Raji (cell line): Measurements from ENCODE around the gene TAAR5.

ENCODE experiments used
- POLR2A ChIP-seq: IDR thresholded peaks from 2 replicates; pipeline ENCODE4 v1.6.1; 2011; ENCODE audit warnings: low read depth, low read length, control low read depth; ENCODE audit not compliant: insufficient read depth

Gene TAAR5

GRCh38 chr6:132589454-132589853 is at the start of gene TAAR5:
Gene TAAR5, minus strand, starts transcription at chr6:132589741. Its CDS starts 55 bp downstream, at chr6:132589686.
- TF ChIP-seq POLR2A = no peak

DNA sequence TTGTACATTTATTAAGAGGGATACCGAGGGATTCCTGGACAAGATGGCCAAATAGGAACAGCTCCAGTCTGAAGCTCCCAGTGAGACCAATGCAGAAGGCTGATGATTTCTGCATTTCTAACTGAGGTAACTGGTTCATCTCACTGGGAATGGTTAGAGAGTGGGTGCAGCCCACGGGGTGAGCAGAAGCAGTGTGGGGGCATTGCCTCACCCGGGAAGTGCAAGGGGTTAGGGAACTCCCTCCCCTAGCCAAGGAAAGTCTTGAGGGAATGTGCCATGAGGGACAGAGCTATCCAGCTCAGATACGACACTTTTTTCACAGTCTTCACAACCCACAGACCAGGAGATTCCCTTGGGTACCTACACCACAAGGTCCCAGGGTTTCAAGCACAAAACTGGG is 45.3 kb upstream of the TAAR5 start:
- no peak for TF ChIP-seq POLR2A

GRCh38 chr6:132633362-132633761 is 43.8 kb upstream of the TAAR5 start:
- TF ChIP-seq POLR2A = no peak

- no peak for TF ChIP-seq POLR2A
Measured at GRCh38 chr6:132624175-132624574, 34.6 kb upstream of the TAAR5 start, which contains the start of gene TAAR2. Gene TAAR2, minus strand, starts transcription at chr6:132624275. Its CDS starts 0 bp downstream, at chr6:132624275.

GRCh38 chr6:132623106-132623845 is 33.7 kb upstream of the TAAR5 start:
- TF ChIP-seq POLR2A = no peak

- TF ChIP-seq POLR2A = no peak
Measured at GRCh38 chr6:132616677-132617076, 27.1 kb upstream of the TAAR5 start.

GRCh38 chr6:132614554-132614953 is 25.0 kb upstream of the TAAR5 start:
- no peak for TF ChIP-seq POLR2A

- TF ChIP-seq POLR2A = no peak
Measured at GRCh38 chr6:132612449-132613108, 23.0 kb upstream of the TAAR5 start.

DNA sequence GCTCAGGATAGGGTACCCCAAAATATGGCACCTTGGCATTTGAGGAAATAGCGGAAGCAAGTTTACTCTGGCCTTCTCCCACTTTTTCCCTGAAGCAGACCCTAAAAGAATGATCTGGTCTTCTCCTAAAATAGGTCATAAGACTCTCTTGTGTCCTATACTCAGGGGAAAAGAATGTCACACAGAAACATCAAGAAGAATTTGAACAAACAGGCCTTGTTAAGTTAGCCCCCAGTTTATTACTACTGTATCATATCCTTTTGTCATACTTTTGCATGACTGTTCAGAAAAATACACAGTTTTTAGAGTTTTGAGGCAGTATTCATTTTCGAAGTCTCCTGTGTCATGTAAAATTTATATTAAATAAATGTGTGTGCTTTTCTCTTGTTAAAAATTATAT is 22.1 kb upstream of the TAAR5 start:
- no peak for TF ChIP-seq POLR2A

GRCh38 chr6:132607544-132608233 is 18.1 kb upstream of the TAAR5 start:
- no peak for TF ChIP-seq POLR2A

- TF ChIP-seq POLR2A = no peak
Measured at GRCh38 chr6:132604635-132605152, 15.2 kb upstream of the TAAR5 start.

GRCh38 chr6:132598473-132598872 is 8.9 kb upstream of the TAAR5 start:
- TF ChIP-seq POLR2A = no peak

DNA sequence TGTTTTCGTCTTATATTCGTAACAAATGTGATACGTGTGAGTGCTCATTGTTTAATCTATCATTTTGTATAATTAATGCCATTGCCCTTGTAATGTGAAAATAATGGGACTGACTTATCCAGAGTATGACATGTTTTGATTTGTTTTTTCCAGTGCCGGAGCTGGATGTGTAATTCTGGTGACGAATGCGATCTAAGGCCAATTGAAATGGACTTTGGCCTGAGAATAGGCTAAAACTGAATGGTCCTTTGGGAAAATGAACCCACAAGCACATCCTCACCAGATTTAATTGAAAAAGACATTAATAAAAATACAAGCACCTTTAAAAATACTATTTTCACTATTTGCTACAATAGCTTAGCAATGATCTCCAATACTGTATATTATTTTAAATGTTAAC is 6.7 kb upstream of the TAAR5 start:
- TF ChIP-seq POLR2A = no peak

- TF ChIP-seq POLR2A = no peak
Measured at GRCh38 chr6:132592855-132593254, 3.3 kb upstream of the TAAR5 start.

DNA sequence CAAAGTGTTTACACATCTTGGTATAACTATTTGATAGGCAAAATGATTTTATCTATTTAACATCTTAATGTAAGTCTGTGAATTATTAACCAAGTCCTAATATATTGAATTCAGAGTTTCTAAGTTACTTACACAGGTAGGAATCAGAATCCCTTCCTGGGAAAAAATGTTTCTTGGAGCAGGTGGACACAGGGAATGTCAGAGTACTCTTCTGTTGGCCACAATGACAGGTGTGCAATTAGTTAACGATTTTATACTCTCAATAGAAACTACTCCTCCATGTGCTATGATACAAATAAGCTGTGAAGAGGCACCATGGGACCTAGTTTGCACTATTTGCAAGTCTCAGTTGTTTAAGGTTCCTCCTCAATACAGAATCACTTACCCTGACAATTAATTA is 821 bp upstream of the TAAR5 start:
- no peak for TF ChIP-seq POLR2A

- TF ChIP-seq POLR2A = no peak
Measured at GRCh38 chr6:132587424-132587823, 2.1 kb downstream of the TAAR5 start.

DNA sequence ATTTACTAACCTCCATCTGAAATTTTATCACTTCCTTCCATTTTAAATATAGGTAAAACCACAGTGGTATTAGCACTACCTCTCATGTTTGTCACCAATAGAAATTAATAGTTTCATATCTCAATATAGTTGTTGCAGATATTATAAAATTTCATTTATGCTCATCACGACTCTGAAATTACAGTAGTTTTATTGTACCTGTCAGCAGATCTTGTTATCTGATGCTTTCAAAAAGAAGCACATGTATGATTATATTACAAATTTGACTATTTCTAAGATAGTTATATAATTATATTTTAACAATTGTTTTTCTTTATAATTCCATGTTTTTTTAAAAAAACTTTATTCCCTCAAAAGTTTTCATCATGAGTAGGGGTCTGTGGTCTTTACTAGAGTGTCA is 4.8 kb downstream of the TAAR5 start:
- TF ChIP-seq POLR2A = no peak
